ENCODE results near the gene TPH2. TPM values are rescaled to one million over a fixed set of nuclear protein-coding genes. Genes with fewer than 3 reads are reported as not detected.

The TPH2 gene
- total and polyA plus RNA-seq, 2 of the 13 experiments (the other 11 are each of a cell fraction or from before 2014, with no cell fraction given): not detected

- TF ChIP-seq ZNF276 (CRISPR knock-in tag; IDR thresholded peaks at IDR 0.05; ENCODE audit: low read depth) (no peak), ZBTB7A (CRISPR knock-in tag; IDR thresholded peaks at IDR 0.05) (peak; percentile 96), IRX3 (CRISPR knock-in tag; IDR thresholded peaks at IDR 0.05; ENCODE audit: borderline replicate concordance, low read depth) (peak; percentile 90), KAT7 (CRISPR knock-in tag; IDR thresholded peaks at IDR 0.05; ENCODE audit: borderline replicate concordance) (no peak), ZKSCAN8 (CRISPR knock-in tag; IDR thresholded peaks at IDR 0.05; ENCODE audit: borderline replicate concordance) (no peak), ZNF362 (CRISPR knock-in tag; IDR thresholded peaks at IDR 0.05; ENCODE audit: borderline replicate concordance) (no peak), ZNF737 (CRISPR knock-in tag; IDR thresholded peaks at IDR 0.05; ENCODE audit: borderline replicate concordance) (peak; percentile 77; the same call in 1 of the 2 replicates), ZBTB2 (CRISPR knock-in tag; IDR thresholded peaks at IDR 0.05; ENCODE audit: low read depth) (no peak), MED8 (CRISPR knock-in tag; IDR thresholded peaks at IDR 0.05; ENCODE audit: insufficient replicate concordance) (no peak), ZNF780A (CRISPR knock-in tag; IDR thresholded peaks at IDR 0.05) (no peak), SAP130 (CRISPR knock-in tag; IDR thresholded peaks at IDR 0.05; ENCODE audit: low read depth) (peak; percentile 98), ZNF883 (CRISPR knock-in tag; IDR thresholded peaks at IDR 0.05; ENCODE audit: not compliant biosample characterization) (peak; percentile 56), SRF (IDR thresholded peaks at IDR 0.05; ENCODE audit: low read depth, low read length) (no peak), ZNF619 (CRISPR knock-in tag; IDR thresholded peaks at IDR 0.05) (no peak), HMG20B (CRISPR knock-in tag; conservative IDR thresholded peaks at IDR 0.05) (no peak), ZIK1 (CRISPR knock-in tag; IDR thresholded peaks at IDR 0.05; ENCODE audit: borderline replicate concordance, low read depth) (0 out of 2 replicates have a peak, but pooled peaks have one; percentile 47), ZNF234 (CRISPR knock-in tag; conservative IDR thresholded peaks at IDR 0.05) (no peak), GPBP1L1 (CRISPR knock-in tag; IDR thresholded peaks at IDR 0.05) (no peak), ZNF329 (CRISPR knock-in tag; IDR thresholded peaks at IDR 0.05; ENCODE audit: low read depth) (peak; percentile 46; the same call in 1 of the 2 replicates), ZNF552 (CRISPR knock-in tag; IDR thresholded peaks at IDR 0.05; ENCODE audit: borderline replicate concordance) (0 out of 2 replicates have a peak, but pooled peaks have one; percentile 62)
Observed at GRCh38 chr12:71938728-71939385, at the start of gene TPH2 (continued).

All from HepG2 (cell line).